H1 (cell line): ENCODE results near the gene NREP.

Experiments used
- ATF3 ChIP-seq: IDR thresholded peaks from 2 replicates; pipeline ENCODE4 v1.6.1; 2011; ENCODE audit warnings: low read depth, mild to moderate bottlenecking, low read length; ENCODE audit not compliant: insufficient read depth
- CTCF ChIP-seq, 3 experiments: IDR thresholded peaks; 1 replicate in 2 of 3; 2 replicates in 1 of 3; pipeline versions ENCODE4 v1.5.1 to v1.6.1; 2011; ENCODE audit warnings: low read length in 3 of 3, mild to moderate bottlenecking in 3 of 3, inconsistent platforms in 2 of 3, low read depth in 1 of 3, moderate library complexity in 1 of 3; ENCODE audit not compliant: insufficient read depth in 1 of 3; ENCODE audit errors: control extremely low read depth in 1 of 3
- EP300 ChIP-seq, 2 experiments: IDR thresholded peaks; 1 replicate in 1 of 2; 2 replicates in 1 of 2; pipeline ENCODE4 v1.6.1; 2011 to 2012; ENCODE audit warnings: low read depth in 2 of 2, low read length in 2 of 2, mild to moderate bottlenecking in 2 of 2, borderline replicate concordance in 1 of 2, inconsistent platforms in 1 of 2, moderate library complexity in 1 of 2
- NRF1 ChIP-seq: IDR thresholded peaks from 2 replicates; pipeline ENCODE4 v1.6.1; 2011; ENCODE audit warnings: mild to moderate bottlenecking, low read depth, low read length, improper control_type of control experiment
- RFX5 ChIP-seq: IDR thresholded peaks from 2 replicates; pipeline ENCODE4 v1.6.1; 2011; ENCODE audit warnings: low read depth, low read length, improper control_type of control experiment, borderline replicate concordance
- RXRA ChIP-seq: IDR thresholded peaks from 2 replicates; pipeline ENCODE4 v1.6.1; 2011; ENCODE audit warnings: low read depth, mild to moderate bottlenecking, low read length, moderate library complexity; ENCODE audit not compliant: insufficient read depth
- SP1 ChIP-seq: IDR thresholded peaks from 2 replicates; pipeline ENCODE4 v1.6.1; 2011; ENCODE audit warnings: low read depth, low read length
- SUZ12 ChIP-seq: fragments of 200-600 bp; sonication (generic); IDR thresholded peaks from 2 replicates; pipeline ENCODE4 v1.6.1; 2012; ENCODE audit warnings: mild to moderate bottlenecking, inconsistent platforms, low read length, moderate library complexity, mixed read lengths
- TCF12 ChIP-seq: IDR thresholded peaks from 2 replicates; pipeline ENCODE4 v1.6.1; 2011; ENCODE audit warnings: low read depth, mild to moderate bottlenecking, low read length

GRCh38 chr5:111743512-111743911 is 13.5 kb downstream of the NREP start:
- no peak for TF ChIP-seq TCF12
- TF ChIP-seq ATF3, result no peak
- no peak for TF ChIP-seq CTCF (IDR thresholded peaks at IDR 0.05; ENCODE audit: control extremely low read depth in 1 of 3, insufficient read depth in 1 of 3, low read depth in 1 of 3, low read length in 3 of 3)
- no peak for TF ChIP-seq SUZ12
- TF ChIP-seq RFX5, result no peak
- TF ChIP-seq SP1, result no peak
- no peak for TF ChIP-seq RXRA
- no peak for TF ChIP-seq NRF1
- TF ChIP-seq EP300 (IDR thresholded peaks at IDR 0.05; ENCODE audit: borderline replicate concordance in 1 of 2, low read depth in 2 of 2, low read length in 2 of 2), result no peak
